KBM-7 (cell line): Measurements from ENCODE around the gene NPW.

Source experiments
- DNase-seq: peaks from one replicate; pipeline ENCODE4 v3.0.0-alpha.2; 2015
- in situ Hi-C: fragments of 300-500 bp; cut with MboI; formaldehyde crosslinking; loops from 2 replicates; pipeline ENCODE4 v1.14.3; 2020; ENCODE audit warnings: low sequenced_read_pairs, low pct_unique_long_range_greater_than_20kb, mixed read lengths

NPW gene

GRCh38 chr16:2042986-2043666, 23.5 kb downstream of the NPW start:
- in situ Hi-C loops: no loop called here
- DNase-seq: no peak

DNA sequence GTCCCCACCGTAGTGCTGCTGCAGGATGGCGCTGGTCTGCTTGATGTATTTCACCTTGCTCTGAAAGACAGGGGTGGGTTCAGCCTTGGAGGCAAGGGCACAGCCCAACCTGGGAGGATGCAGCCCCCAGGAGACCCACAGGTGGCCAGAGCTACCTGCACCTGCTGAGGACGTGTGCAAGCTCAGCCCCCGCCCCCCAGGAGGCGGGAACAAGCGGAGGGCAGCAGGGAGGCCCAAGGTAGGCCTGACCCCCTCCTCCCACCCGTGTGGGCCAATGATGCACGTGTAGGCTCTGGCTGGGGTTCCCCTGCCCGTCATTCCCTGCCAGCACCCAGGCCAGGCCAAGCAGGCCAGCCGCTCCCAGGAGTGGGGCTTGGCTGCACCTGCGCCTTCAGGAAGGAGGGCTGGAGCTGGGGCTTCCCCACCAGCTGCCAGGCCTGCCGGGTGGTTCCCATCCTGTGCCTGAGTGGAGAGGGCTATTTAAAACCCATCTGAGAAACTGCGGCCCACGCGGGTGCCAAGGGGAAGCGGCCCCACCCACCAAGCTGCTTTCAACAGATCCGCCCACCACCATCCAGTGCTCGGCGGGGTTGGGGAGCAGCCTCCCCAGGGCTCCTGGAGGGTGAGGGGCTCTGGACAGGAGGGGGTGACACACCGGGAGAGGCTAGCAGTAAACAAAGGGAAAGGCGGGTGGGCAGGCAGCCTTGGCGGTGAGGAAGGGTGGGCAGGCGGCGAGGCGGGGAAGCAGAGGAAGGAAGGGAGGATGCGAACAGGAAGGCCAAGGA, 24.3 kb downstream of the NPW start:
- DNase-seq: no peak
- in situ Hi-C loops: no loop called here

DNA sequence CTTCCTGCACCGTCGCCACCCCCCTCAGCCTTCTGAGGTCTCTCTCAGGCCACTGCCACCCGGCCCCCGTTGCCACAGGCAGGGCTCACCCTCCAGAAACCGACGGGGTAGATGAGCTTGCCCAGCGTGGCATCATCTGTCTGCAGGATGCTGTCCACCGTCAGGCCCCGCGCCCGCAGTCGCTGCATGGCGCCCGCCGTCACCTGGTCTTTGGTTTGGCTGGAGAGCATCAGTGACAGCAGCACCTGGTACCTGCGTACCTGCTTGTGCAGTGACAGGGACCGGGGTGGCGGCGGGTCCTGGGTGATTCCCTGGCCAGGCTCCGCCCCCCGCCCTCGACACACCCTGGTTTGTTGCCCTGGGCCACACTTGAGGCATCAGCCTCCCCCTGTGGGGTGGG, 25.0 kb downstream of the NPW start:
- in situ Hi-C loops: no loop called here
- DNase-seq: no peak

GRCh38 chr16:2045965-2046892, 26.6 kb downstream of the NPW start:
- DNase-seq: no peak
- in situ Hi-C loops: no loop called here

- in situ Hi-C loops: no loop called here
- no peak for DNase-seq
Observed at GRCh38 chr16:2046893-2047329, 27.3 kb downstream of the NPW start.

DNA sequence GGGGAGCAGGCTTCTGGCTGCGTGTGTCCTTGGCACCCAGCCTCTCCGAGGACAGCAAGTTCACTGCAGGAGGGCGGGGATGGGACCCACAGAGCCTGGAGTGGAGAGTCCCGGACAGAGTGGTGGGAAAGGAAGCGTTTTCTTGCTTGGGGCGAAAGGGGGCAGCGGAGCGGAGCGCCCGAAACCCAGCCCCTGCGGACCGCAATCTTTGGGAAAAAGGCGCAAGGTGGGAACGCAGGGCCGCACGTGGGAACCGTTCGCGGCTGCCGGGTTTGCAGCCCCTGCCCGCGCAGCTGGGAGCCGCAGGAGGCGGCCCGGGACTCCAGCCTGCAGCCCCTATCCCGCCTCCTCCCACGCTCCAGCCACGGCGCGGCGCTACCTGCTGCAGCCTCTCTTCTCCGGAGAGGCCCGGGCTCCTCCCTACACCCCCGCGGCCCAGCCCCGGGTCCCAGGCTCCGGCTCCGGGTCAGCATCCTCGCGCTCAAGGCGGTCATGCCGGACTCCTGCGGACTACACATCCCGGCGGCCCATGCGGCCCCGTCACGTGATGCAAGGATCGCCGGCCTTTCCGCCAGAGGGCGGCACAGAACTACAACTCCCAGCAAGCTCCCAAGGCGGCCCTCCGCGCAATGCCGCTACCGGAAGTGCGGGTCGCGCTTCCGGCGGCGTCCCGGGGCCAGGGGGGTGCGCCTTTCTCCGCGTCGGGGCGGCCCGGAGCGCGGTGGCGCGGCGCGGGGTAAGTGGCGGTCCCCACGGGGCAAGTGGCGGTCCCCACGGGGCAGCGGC, 27.9 kb downstream of the NPW start, which contains the start of the genes NTHL1 and TSC2:
Gene NTHL1, minus strand, starts transcription at position 505 of the 786 bp plus-strand sequence. Its CDS starts 11 bp downstream, at position 494.
Gene TSC2, plus strand, starts transcription at position 656 of the 786 bp plus-strand sequence. CDS start 631 bp downstream, outside the sequence.
- in situ Hi-C loops: no loop called here
- DNase-seq: peak; percentile 99

GRCh38 chr16:2048116-2048543, 28.5 kb downstream of the NPW start:
- no peak for DNase-seq
- in situ Hi-C loops: no loop called here

GRCh38 chr16:2053211-2053610, 33.6 kb downstream of the NPW start:
- DNase-seq: no peak
- in situ Hi-C loops: no loop called here

GRCh38 chr16:2053897-2054296, 34.3 kb downstream of the NPW start:
- no peak for DNase-seq
- in situ Hi-C loops: no loop called here

GRCh38 chr16:2054543-2055245, 35.1 kb downstream of the NPW start:
- no peak for DNase-seq
- in situ Hi-C loops: no loop called here

- no peak for DNase-seq
- in situ Hi-C loops: no loop called here
Observed at GRCh38 chr16:2056077-2056476, 36.5 kb downstream of the NPW start.

GRCh38 chr16:2056681-2057407, 37.3 kb downstream of the NPW start:
- in situ Hi-C loops: no loop called here
- no peak for DNase-seq

GRCh38 chr16:2057438-2057837, 37.9 kb downstream of the NPW start:
- no peak for DNase-seq
- in situ Hi-C loops: no loop called here

- no peak for DNase-seq
- in situ Hi-C loops: no loop called here
Observed at GRCh38 chr16:2058420-2058819, 38.8 kb downstream of the NPW start.

DNA sequence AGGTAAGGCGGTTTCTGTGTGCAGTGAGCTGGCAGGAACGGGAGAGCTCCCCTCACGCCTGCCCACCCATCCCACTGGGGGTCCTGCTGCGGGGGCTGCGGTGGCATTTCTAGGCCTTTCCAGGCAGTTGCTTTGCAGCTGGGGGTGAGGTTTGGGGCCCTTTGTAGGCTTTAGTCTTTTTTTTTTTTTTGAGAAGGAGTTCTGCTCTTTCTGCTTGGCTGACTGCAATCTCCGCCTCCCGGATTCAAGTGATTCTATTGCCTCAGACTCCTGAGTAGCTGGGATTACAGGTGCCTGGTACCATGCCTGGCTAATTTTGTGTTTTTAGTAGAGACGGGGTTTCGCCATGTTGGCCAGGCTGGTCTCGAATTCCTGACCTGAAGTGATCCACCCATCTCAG, 39.3 kb downstream of the NPW start:
- DNase-seq: no peak
- in situ Hi-C loops: no loop called here

DNA sequence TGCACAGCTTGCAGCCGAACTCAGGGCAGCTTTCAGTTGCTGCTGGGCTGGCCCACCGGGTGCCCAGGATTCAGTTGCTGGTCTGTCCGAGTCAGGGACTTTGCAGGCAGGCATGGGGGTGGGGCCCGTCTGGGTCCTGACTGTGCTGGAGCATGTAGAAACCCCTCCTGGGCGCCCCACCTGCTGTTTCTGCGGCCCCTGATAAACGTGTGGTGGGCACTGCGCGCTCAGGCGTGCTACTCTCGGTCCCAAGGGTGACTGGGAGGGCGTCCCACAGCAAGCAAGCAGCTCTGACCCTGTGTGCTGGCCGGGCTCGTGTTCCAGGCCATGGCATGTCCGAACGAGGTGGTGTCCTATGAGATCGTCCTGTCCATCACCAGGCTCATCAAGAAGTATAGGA, 40.8 kb downstream of the NPW start:
- in situ Hi-C loops: no loop called here
- no peak for DNase-seq

- in situ Hi-C loops: no loop called here
- no peak for DNase-seq
Observed at GRCh38 chr16:2061023-2061422, 41.4 kb downstream of the NPW start.

- in situ Hi-C loops: no loop called here
- no peak for DNase-seq
Observed at GRCh38 chr16:2061526-2061925, 41.9 kb downstream of the NPW start.
